Measurements from ENCODE around the gene IGFL3.

IGFL3 gene

GRCh38 chr19:46147166-46147740 lies 22.8 kb upstream of the IGFL3 start:
- Histone ChIP-seq H3K4me3 (no peak overlapping the region), H3K27me3 (no peaks in the 10 kb centered on the region), H3K9ac (no peak overlapping the region), H3K4me2 (no peak overlapping the region), H3K27ac (no peak overlapping the region), H3K9me3 (no peaks in the 10 kb centered on the region), H3K4me1 (no peaks in the 10 kb centered on the region), H3K36me3 (no peaks in the 10 kb centered on the region), H4K20me1 (no peaks in the 10 kb centered on the region)
- TF ChIP-seq Cebpa-rat (IDR thresholded peaks at IDR 0.05), result no peak

GRCh38 chr19:46144756-46145155 lies 20.3 kb upstream of the IGFL3 start:
- H3K27ac ChIP-seq, result no peak overlapping the region
- no peaks in the 10 kb centered on the region for H3K9me3 ChIP-seq
- H4K20me1 ChIP-seq, result no peaks in the 10 kb centered on the region
- H3K4me3 ChIP-seq, result no peak overlapping the region
- no peaks in the 10 kb centered on the region for H3K4me1 ChIP-seq
- no peaks in the 10 kb centered on the region for H3K27me3 ChIP-seq
- H3K36me3 ChIP-seq, result no peaks in the 10 kb centered on the region
- H3K4me2 ChIP-seq, result no peak overlapping the region
- no peak for TF ChIP-seq Cebpa-rat (IDR thresholded peaks at IDR 0.05)
- no peak overlapping the region for H3K9ac ChIP-seq

- Histone ChIP-seq H3K4me1 (no peaks in the 10 kb centered on the region), H3K4me2 (no peak overlapping the region), H3K9me3 (no peaks in the 10 kb centered on the region)
Measured at GRCh38 chr19:46142294-46142693, 17.8 kb upstream of the IGFL3 start.

GRCh38 chr19:46141421-46141820 lies 16.9 kb upstream of the IGFL3 start:
- Histone ChIP-seq H3K9me3 (no peaks in the 10 kb centered on the region), H3K36me3 (no peaks in the 10 kb centered on the region), H3K9ac (no peak overlapping the region), H3K4me2 (no peak overlapping the region), H4K20me1 (no peaks in the 10 kb centered on the region), H3K27me3 (no peaks in the 10 kb centered on the region), H3K4me1 (no peaks in the 10 kb centered on the region), H3K27ac (no peak overlapping the region), H3K4me3 (no peak overlapping the region)
- no peak for TF ChIP-seq Cebpa-rat (IDR thresholded peaks at IDR 0.05)

More at GRCh38 chr19:46142294-46142693, 17.8 kb upstream of the IGFL3 start:
- TF ChIP-seq Cebpa-rat (IDR thresholded peaks at IDR 0.05), result peak; percentile 71; the same call in 1 of the 2 replicates
- H3K9ac ChIP-seq, result no peak overlapping the region
- H4K20me1 ChIP-seq, result no peaks in the 10 kb centered on the region
- no peaks in the 10 kb centered on the region for H3K36me3 ChIP-seq
- H3K4me3 ChIP-seq, result no peak overlapping the region
- no peak overlapping the region for H3K27ac ChIP-seq
- no peaks in the 10 kb centered on the region for H3K27me3 ChIP-seq

GRCh38 chr19:46137915-46138473 lies 13.5 kb upstream of the IGFL3 start:
- H3K4me2 ChIP-seq, result no peak overlapping the region
- no peak overlapping the region for H3K27ac ChIP-seq
- H3K9ac ChIP-seq, result no peak overlapping the region
- H3K36me3 ChIP-seq, result no peaks in the 10 kb centered on the region
- no peaks in the 10 kb centered on the region for H3K4me1 ChIP-seq
- TF ChIP-seq Cebpa-rat (IDR thresholded peaks at IDR 0.05), result no peak
- no peaks in the 10 kb centered on the region for H3K9me3 ChIP-seq
- H3K27me3 ChIP-seq, result no peaks in the 10 kb centered on the region
- H4K20me1 ChIP-seq, result no peaks in the 10 kb centered on the region
- no peak overlapping the region for H3K4me3 ChIP-seq

GRCh38 chr19:46134527-46134926 lies 10.0 kb upstream of the IGFL3 start:
- TF ChIP-seq Cebpa-rat (IDR thresholded peaks at IDR 0.05), result no peak
- H3K27ac ChIP-seq, result no peak overlapping the region
- H3K27me3 ChIP-seq, result no peaks in the 10 kb centered on the region
- no peaks in the 10 kb centered on the region for H3K9me3 ChIP-seq
- H3K9ac ChIP-seq, result no peak overlapping the region
- no peaks in the 10 kb centered on the region for H3K4me1 ChIP-seq
- H4K20me1 ChIP-seq, result no peaks in the 10 kb centered on the region
- H3K4me2 ChIP-seq, result no peak overlapping the region
- no peak overlapping the region for H3K4me3 ChIP-seq
- H3K36me3 ChIP-seq, result no peaks in the 10 kb centered on the region

GRCh38 chr19:46133777-46134241 lies 9.3 kb upstream of the IGFL3 start:
- Histone ChIP-seq H3K27ac (no peak overlapping the region), H3K9ac (no peak overlapping the region), H3K4me3 (no peak overlapping the region)

GRCh38 chr19:46133101-46133627 lies 8.7 kb upstream of the IGFL3 start:
- Histone ChIP-seq H3K9me3 (no peaks in the 10 kb centered on the region), H3K4me1 (no peaks in the 10 kb centered on the region), H3K9ac (no peak overlapping the region), H3K36me3 (no peaks in the 10 kb centered on the region), H3K4me2 (no peak overlapping the region), H3K4me3 (no peak overlapping the region), H3K27me3 (no peaks in the 10 kb centered on the region), H3K27ac (no peak overlapping the region), H4K20me1 (no peaks in the 10 kb centered on the region)
- no peak for TF ChIP-seq Cebpa-rat (IDR thresholded peaks at IDR 0.05)

More at GRCh38 chr19:46133777-46134241, 9.3 kb upstream of the IGFL3 start:
- no peak for TF ChIP-seq Cebpa-rat (IDR thresholded peaks at IDR 0.05)
- no peaks in the 10 kb centered on the region for H3K9me3 ChIP-seq
- no peak overlapping the region for H3K4me2 ChIP-seq
- H3K36me3 ChIP-seq, result no peaks in the 10 kb centered on the region
- H4K20me1 ChIP-seq, result no peaks in the 10 kb centered on the region
- no peaks in the 10 kb centered on the region for H3K4me1 ChIP-seq
- no peaks in the 10 kb centered on the region for H3K27me3 ChIP-seq

- H3K4me1 ChIP-seq, result no peaks in the 10 kb centered on the region
- H3K27ac ChIP-seq, result no peak overlapping the region
- H3K36me3 ChIP-seq, result no peaks in the 10 kb centered on the region
- no peak overlapping the region for H3K4me2 ChIP-seq
- TF ChIP-seq Cebpa-rat (IDR thresholded peaks at IDR 0.05), result no peak
- H4K20me1 ChIP-seq, result no peaks in the 10 kb centered on the region
- no peak overlapping the region for H3K4me3 ChIP-seq
- no peak overlapping the region for H3K9ac ChIP-seq
- H3K27me3 ChIP-seq, result no peaks in the 10 kb centered on the region
- H3K9me3 ChIP-seq, result no peaks in the 10 kb centered on the region
Measured at GRCh38 chr19:46132508-46133100, 8.1 kb upstream of the IGFL3 start.

GRCh38 chr19:46131485-46132143 lies 7.1 kb upstream of the IGFL3 start:
- Histone ChIP-seq H3K27me3 (no peaks in the 10 kb centered on the region), H3K4me1 (no peaks in the 10 kb centered on the region), H3K9ac (no peak overlapping the region), H3K36me3 (no peaks in the 10 kb centered on the region), H3K9me3 (no peaks in the 10 kb centered on the region), H3K27ac (no peak overlapping the region), H3K4me3 (no peak overlapping the region), H3K4me2 (no peak overlapping the region), H4K20me1 (no peaks in the 10 kb centered on the region)
- TF ChIP-seq Cebpa-rat (IDR thresholded peaks at IDR 0.05), result no peak

Measured in BLaER1 (cell line).